HCT116 (cell line): ENCODE data around the gene SGCA. TPM values are rescaled to one million over a fixed set of nuclear protein-coding genes. Genes with fewer than 3 reads are reported as not detected.
A peak's percentile ranks its signal among the peaks of the same experiment; 100 is the strongest.

Experiments used
- ATAC-seq: fragments of 200-7000 bp; cut with Tn5 transposase; 2 replicates; pipeline ENCODE4 v1.9.1; 2020; ENCODE audit warnings: mild to moderate bottlenecking, moderate library complexity
- BruUV-seq: library from RNA; stranded (reverse); fragments of 400-500 nt; replicated peaks from 2 replicates; lab custom pipeline; 2021; lab: Mats Ljungman, UMichigan
- CTCF ChIA-PET: fragments of 300-600 bp; sonication (Branson Sonifier 250); formaldehyde crosslinking; loops from one replicate; lab custom pipeline; 2021; ENCODE audit warnings: antibody characterized with exemption; lab: Charles Lee
- POLR2A ChIA-PET: fragments of 300-600, 350-600 bp; sonication (Branson Sonifier 250); formaldehyde crosslinking; loops from one replicate; lab custom pipeline; 2021; ENCODE audit warnings: antibody characterized with exemption; lab: Charles Lee
- RAD21 ChIA-PET, 2 experiments: fragments of 300-600 bp; sonication (Branson Sonifier 250); formaldehyde crosslinking; loops; one replicate each; lab custom pipeline; 2023; ENCODE audit warnings: low total read pairs in 2 of 2; ENCODE audit not compliant: uncharacterized antibody in 2 of 2, unreplicated experiment in 2 of 2, low non-redundant PET in 1 of 2; lab: Charles Lee
- DNase-seq: peaks from one replicate; pipeline ENCODE4 v3.0.0-alpha.2; 2010; ENCODE audit warnings: low read depth, low spot score
- H2AFZ ChIP-seq: fragments of 200-600 bp; shearing (Covaris generic), sonication (generic); 2 replicates; pipeline ENCODE4 v1.6.1; 2017; ENCODE audit warnings: low read depth, mixed run types, mixed read lengths, antibody characterized with exemption, low read length; ENCODE audit not compliant: poor library complexity, severe bottlenecking
- H3K27ac ChIP-seq: 2 replicates; pipeline ENCODE4 v1.5.1; 2012; ENCODE audit warnings: low read depth, low read length
- H3K27me3 ChIP-seq: fragments of 200-600 bp; sonication (generic); 2 replicates; pipeline ENCODE4 v1.6.1; 2016; ENCODE audit warnings: mixed run types, low read length, mixed read lengths; ENCODE audit not compliant: insufficient read depth
- H3K36me3 ChIP-seq, 2 experiments: fragments of 200-500 bp in 1 of 2; fragments of 200-600 bp in 1 of 2; sonication (Bioruptor generic) in 1 of 2; sonication (generic) in 1 of 2; 2 replicates each; pipeline versions ENCODE4 v1.5.1 to v1.6.1; 2014 to 2016; ENCODE audit warnings: low read length in 2 of 2, inconsistent platforms in 1 of 2, mixed read lengths in 1 of 2, mixed run types in 1 of 2; ENCODE audit not compliant: insufficient read depth in 2 of 2, control insufficient read depth in 1 of 2
- H3K4me1 ChIP-seq, 2 experiments: fragments of 200-600 bp in 1 of 2; sonication (generic) in 1 of 2; 2 replicates each; pipeline versions ENCODE4 v1.5.1 to v1.6.1; 2012 to 2017; ENCODE audit warnings: low read length in 2 of 2, inconsistent platforms in 1 of 2, mild to moderate bottlenecking in 1 of 2, mixed read lengths in 1 of 2, mixed run types in 1 of 2, moderate library complexity in 1 of 2; ENCODE audit not compliant: insufficient read depth in 2 of 2, control insufficient read depth in 1 of 2
- H3K4me2 ChIP-seq: fragments of 200-600 bp; sonication (generic); 2 replicates; pipeline ENCODE4 v1.6.1; 2017; ENCODE audit warnings: mixed run types, low read length, mixed read lengths
- H3K4me3 ChIP-seq, 2 experiments: fragments of 200-600 bp in 1 of 2; sonication (generic) in 1 of 2; replicated peaks in 1 of 2; 2 replicates each; pipeline ENCODE4 v1.5.1; 2011 to 2016; ENCODE audit warnings: low read length in 2 of 2, control low read depth in 1 of 2, low read depth in 1 of 2, mild to moderate bottlenecking in 1 of 2, mixed read lengths in 1 of 2, mixed run types in 1 of 2
- H3K79me2 ChIP-seq: fragments of 200-600 bp; sonication (generic); 2 replicates; pipeline ENCODE4 v1.6.1; 2017; ENCODE audit warnings: mild to moderate bottlenecking, mixed run types, low read length, moderate library complexity, mixed read lengths; ENCODE audit not compliant: insufficient read depth
- H3K9ac ChIP-seq: fragments of 200-600 bp; sonication (generic); 2 replicates; pipeline ENCODE4 v1.6.1; 2016; ENCODE audit warnings: low read length, mixed read lengths
- H3K9me2 ChIP-seq: fragments of 200-600 bp; sonication (generic), shearing (Covaris generic); 2 replicates; pipeline ENCODE4 v1.6.1; 2017; ENCODE audit warnings: mixed run types, mild to moderate bottlenecking, moderate library complexity; ENCODE audit not compliant: insufficient read depth
- H3K9me3 ChIP-seq, 2 experiments: fragments of 200-500 bp in 1 of 2; fragments of 200-600 bp in 1 of 2; sonication (Bioruptor generic) in 1 of 2; sonication (generic) in 1 of 2; 2 replicates each; pipeline ENCODE4 v1.6.1; 2014 to 2017; ENCODE audit warnings: low read length in 2 of 2, mixed read lengths in 2 of 2, inconsistent platforms in 1 of 2, low read depth in 1 of 2, mild to moderate bottlenecking in 1 of 2, mixed run types in 1 of 2, moderate library complexity in 1 of 2; ENCODE audit not compliant: control insufficient read depth in 1 of 2, insufficient read depth in 1 of 2
- H4K20me1 ChIP-seq: fragments of 200-600 bp; sonication (generic), shearing (Covaris generic); 2 replicates; pipeline ENCODE4 v1.6.1; 2017; ENCODE audit warnings: mixed run types, mild to moderate bottlenecking, moderate library complexity; ENCODE audit not compliant: insufficient read depth
- CEBPB ChIP-seq: IDR thresholded peaks from 2 replicates; pipeline ENCODE4 v1.6.1; 2012; ENCODE audit warnings: low read depth
- POLR2AphosphoS5 ChIP-seq: IDR thresholded peaks from 2 replicates; pipeline ENCODE4 v1.6.1; 2011; ENCODE audit warnings: mild to moderate bottlenecking, low read depth, low read length, moderate library complexity
- SRF ChIP-seq: IDR thresholded peaks from 2 replicates; pipeline ENCODE4 v1.6.1; 2012; ENCODE audit warnings: low read depth
- TCF7L2 ChIP-seq: IDR thresholded peaks from 2 replicates; pipeline ENCODE4 v1.7.0; 2011; ENCODE audit warnings: borderline replicate concordance, inconsistent platforms; ENCODE audit not compliant: insufficient read depth, insufficient read length; ENCODE audit errors: extremely low read depth
- ZFX ChIP-seq: fragments of 450-650 bp; IDR thresholded peaks from 2 replicates; pipeline ENCODE4 v1.6.1; 2017
- intact Hi-C: fragments of 100-400 bp; cut with micrococcal nuclease; formaldehyde crosslinking; loops from 2 replicates; pipeline ENCODE4 v1.10.0; 2022
- total RNA-seq: library from RNA; stranded (reverse); gene quantifications from one replicate; pipeline ENCODE4 v1.2.1, GENCODE V29; 2021; ENCODE audit not compliant: unreplicated experiment
- TF ChIP-seq, protein P1 (sequence below): IDR thresholded peaks from 2 replicates; pipeline ENCODE4 v1.6.1; 2011; ENCODE audit warnings: mild to moderate bottlenecking, low read length, moderate library complexity; ENCODE audit not compliant: insufficient replicate concordance; ENCODE audit errors: extremely low read depth
- TF ChIP-seq, protein P2 (sequence below): IDR thresholded peaks from 2 replicates; pipeline ENCODE4 v1.6.1; 2012

SGCA gene
- total RNA-seq, 1 experiment from 2014 or later = 0.37 TPM

GRCh38 chr17:50141026-50141744, 24.6 kb upstream of the SGCA start:
- ChIA-PET CTCF (interaction anchor here (0.9 to 1.8 kb wide), 5 partner anchors 9 to 37 kb away, joined by 3 to 5 read pairs (median 5); no protein-coding TSS in a partner anchor), POLR2A (interaction anchor here (1.1 kb wide), 1 partner anchor 11 kb away, joined by 3 read pairs; no protein-coding TSS in a partner anchor)
- no peak overlapping the region for H3K4me3 ChIP-seq
- H4K20me1 ChIP-seq = peaks cover 4% of the 10 kb centered on the region; the same call in 1 of the 2 replicates
- no peak overlapping the region for H2AFZ ChIP-seq
- H3K4me1 ChIP-seq = peaks cover 0 to 9% of the 10 kb centered on the region in 2 experiments; a peak in 1 of 4 replicates
- BruUV-seq = no TSS peak
- TF ChIP-seq, protein P1, sequence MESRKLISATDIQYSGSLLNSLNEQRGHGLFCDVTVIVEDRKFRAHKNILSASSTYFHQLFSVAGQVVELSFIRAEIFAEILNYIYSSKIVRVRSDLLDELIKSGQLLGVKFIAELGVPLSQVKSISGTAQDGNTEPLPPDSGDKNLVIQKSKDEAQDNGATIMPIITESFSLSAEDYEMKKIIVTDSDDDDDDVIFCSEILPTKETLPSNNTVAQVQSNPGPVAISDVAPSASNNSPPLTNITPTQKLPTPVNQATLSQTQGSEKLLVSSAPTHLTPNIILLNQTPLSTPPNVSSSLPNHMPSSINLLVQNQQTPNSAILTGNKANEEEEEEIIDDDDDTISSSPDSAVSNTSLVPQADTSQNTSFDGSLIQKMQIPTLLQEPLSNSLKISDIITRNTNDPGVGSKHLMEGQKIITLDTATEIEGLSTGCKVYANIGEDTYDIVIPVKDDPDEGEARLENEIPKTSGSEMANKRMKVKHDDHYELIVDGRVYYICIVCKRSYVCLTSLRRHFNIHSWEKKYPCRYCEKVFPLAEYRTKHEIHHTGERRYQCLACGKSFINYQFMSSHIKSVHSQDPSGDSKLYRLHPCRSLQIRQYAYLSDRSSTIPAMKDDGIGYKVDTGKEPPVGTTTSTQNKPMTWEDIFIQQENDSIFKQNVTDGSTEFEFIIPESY = no peak
- TF ChIP-seq TCF7L2 (no peak), SRF (no peak), ZFX (no peak), POLR2AphosphoS5 (no peak), CEBPB (no peak)
- TF ChIP-seq, protein P2, sequence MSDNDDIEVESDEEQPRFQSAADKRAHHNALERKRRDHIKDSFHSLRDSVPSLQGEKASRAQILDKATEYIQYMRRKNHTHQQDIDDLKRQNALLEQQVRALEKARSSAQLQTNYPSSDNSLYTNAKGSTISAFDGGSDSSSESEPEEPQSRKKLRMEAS = no peak
- TF ChIP-seq, all 23 proteins: peak for 0
- Histone ChIP-seq H3K27ac (peak overlapping the region; percentile 13; the same call in 1 of the 2 replicates), H3K36me3 (peaks cover 79 to 92% of the 10 kb centered on the region in 2 experiments), H3K9me3 (no peaks in the 10 kb centered on the region), H3K27me3 (no peaks in the 10 kb centered on the region), H3K9me2 (no peaks in the 10 kb centered on the region), H3K9ac (no peak overlapping the region), H3K79me2 (peaks cover 66% of the 10 kb centered on the region), H3K4me2 (no peak overlapping the region)
- RAD21 ChIA-PET = no interaction called here
- no peak for DNase-seq
- intact Hi-C loops = no loop called here
- no peak for ATAC-seq
